ENCODE results near the gene BCAS2.

- TF ChIP-seq, protein P1, sequence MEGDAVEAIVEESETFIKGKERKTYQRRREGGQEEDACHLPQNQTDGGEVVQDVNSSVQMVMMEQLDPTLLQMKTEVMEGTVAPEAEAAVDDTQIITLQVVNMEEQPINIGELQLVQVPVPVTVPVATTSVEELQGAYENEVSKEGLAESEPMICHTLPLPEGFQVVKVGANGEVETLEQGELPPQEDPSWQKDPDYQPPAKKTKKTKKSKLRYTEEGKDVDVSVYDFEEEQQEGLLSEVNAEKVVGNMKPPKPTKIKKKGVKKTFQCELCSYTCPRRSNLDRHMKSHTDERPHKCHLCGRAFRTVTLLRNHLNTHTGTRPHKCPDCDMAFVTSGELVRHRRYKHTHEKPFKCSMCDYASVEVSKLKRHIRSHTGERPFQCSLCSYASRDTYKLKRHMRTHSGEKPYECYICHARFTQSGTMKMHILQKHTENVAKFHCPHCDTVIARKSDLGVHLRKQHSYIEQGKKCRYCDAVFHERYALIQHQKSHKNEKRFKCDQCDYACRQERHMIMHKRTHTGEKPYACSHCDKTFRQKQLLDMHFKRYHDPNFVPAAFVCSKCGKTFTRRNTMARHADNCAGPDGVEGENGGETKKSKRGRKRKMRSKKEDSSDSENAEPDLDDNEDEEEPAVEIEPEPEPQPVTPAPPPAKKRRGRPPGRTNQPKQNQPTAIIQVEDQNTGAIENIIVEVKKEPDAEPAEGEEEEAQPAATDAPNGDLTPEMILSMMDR (IDR thresholded peaks at IDR 0.05; ENCODE audit: poor library complexity), result no peak
- no peak for TF ChIP-seq EZH2phosphoT487 (IDR thresholded peaks at IDR 0.05; ENCODE audit: low read depth, severe bottlenecking, unreplicated experiment)
- no peak for TF ChIP-seq EZH2 (IDR thresholded peaks at IDR 0.05; ENCODE audit: borderline replicate concordance)
Observed at GRCh38 chr1:114623364-114623763, 41.9 kb upstream of the BCAS2 start.
